Kidney (tissue), 14 donors: ENCODE measurements around the gene PLEKHS1. TPM values are rescaled to one million over a fixed set of nuclear protein-coding genes. Genes with fewer than 3 reads are reported as not detected.

Source experiments
- DNase-seq, 5 donors: peaks; one replicate each; pipeline ENCODE4 v3.0.0-alpha.2; 2013 to 2020
- FAIRE-seq: peaks from 2 replicates; lab custom pipeline; 2012; peaks lifted over from hg19 to GRCh38; lab: Jason Lieb, UNC
- H3K27ac ChIP-seq, 2 donors: one replicate each; pipeline ENCODE4 v1.7.0; 2013; ENCODE audit warnings: low read depth in 2 of 2, low read length in 2 of 2, inconsistent platforms in 1 of 2
- H3K27me3 ChIP-seq: one replicate; pipeline ENCODE4 v1.7.1; 2013; ENCODE audit warnings: low read length, inconsistent platforms; ENCODE audit not compliant: control insufficient read depth, insufficient read depth
- H3K36me3 ChIP-seq, 3 donors: one replicate each; pipeline versions ENCODE4 v1.7.0 to v1.7.1; 2013; ENCODE audit warnings: low read length in 3 of 3, control low read depth in 1 of 3, inconsistent platforms in 1 of 3; ENCODE audit not compliant: insufficient read depth in 3 of 3, control insufficient read depth in 2 of 3
- H3K4me1 ChIP-seq, 3 donors: one replicate each; pipeline versions ENCODE4 v1.7.0 to v1.7.1; 2013; ENCODE audit warnings: low read length in 3 of 3, inconsistent platforms in 1 of 3, low read depth in 1 of 3; ENCODE audit not compliant: control insufficient read depth in 2 of 3, insufficient read depth in 2 of 3
- H3K4me3 ChIP-seq, 3 donors: one replicate each; pipeline versions ENCODE4 v1.7.0 to v1.8.1; 2013; ENCODE audit warnings: low read length in 3 of 3, control low read depth in 1 of 3, inconsistent platforms in 1 of 3
- H3K9ac ChIP-seq, 3 donors: one replicate each; pipeline versions ENCODE4 v1.7.0 to v1.7.1; 2013; ENCODE audit warnings: low read length in 3 of 3, control low read depth in 1 of 3, inconsistent platforms in 1 of 3
- H3K9me3 ChIP-seq, 3 donors: one replicate each; pipeline versions ENCODE4 v1.7.0 to v1.7.1; 2013; ENCODE audit warnings: low read length in 3 of 3, control low read depth in 1 of 3, inconsistent platforms in 1 of 3; ENCODE audit not compliant: control insufficient read depth in 2 of 3, insufficient read depth in 1 of 3
- intact Hi-C: fragments of 100-400 bp; cut with DNase I; formaldehyde crosslinking; loops from one replicate; pipeline ENCODE4 v1.11.1; 2022
- polyA plus RNA-seq: library from polyadenylated mRNA; stranded (reverse); fragments of 350-450 nt; fragmentation: Illumina TruSeq; extraction: RNeasy Lipid Tissue Mini Kit (QIAGEN cat#74804); gene quantifications from one replicate; pipeline ENCODE4 v1.2.3, GENCODE V29; 2014; ENCODE audit warnings: low read depth, low replicate concordance; ENCODE audit not compliant: insufficient read depth
- total RNA-seq: library from RNA; stranded (reverse); fragmentation: NEBNext Ultra II Directional; extraction: Animal tissue kit (Norgen Biotek cat#: 25700); gene quantifications from one replicate; pipeline ENCODE4 v1.2.1, GENCODE V29; 2021
- TF ChIP-seq, protein P1 (sequence below): IDR thresholded peaks from 3 replicates; pipeline ENCODE4 v1.5.1; 2012; ENCODE audit warnings: mild to moderate bottlenecking, moderate library complexity, borderline replicate concordance; ENCODE audit not compliant: insufficient read depth; ENCODE audit errors: extremely low read depth
- donor health status: control.
- donor health status: control.
- donor health status: control.
- donor health status: control.
- donor health status: control.
- donor health status: DM: yes; HTN: yes; CAD: no.
- donor health status: Normal renal cell carcinoma (clear cell type).

The PLEKHS1 gene
- total and polyA plus RNA-seq, 2 donors from 2014 or later = 0.17 to 0.41 TPM

DNA sequence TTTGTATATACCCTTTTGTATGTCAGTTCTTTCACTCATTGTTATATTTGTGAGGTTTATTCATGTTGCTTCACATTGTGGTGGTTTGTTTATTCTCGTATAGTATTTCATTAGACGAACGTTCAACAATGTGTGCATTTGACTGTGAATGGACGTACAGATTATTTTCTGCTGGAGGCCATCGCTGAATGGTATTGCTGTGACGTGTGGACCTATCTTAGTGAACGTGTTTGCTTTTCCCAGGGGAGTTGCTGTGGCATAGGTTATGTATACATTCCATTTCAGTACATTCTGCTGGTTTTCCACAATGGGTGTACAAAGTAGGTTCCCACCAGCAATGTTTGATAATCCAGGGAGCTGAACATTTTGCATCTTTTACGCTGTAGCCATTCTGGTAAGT, 31.1 kb upstream of the PLEKHS1 start:
- peaks cover 0 to 23% (median 9%) of the 10 kb centered on the region in 3 donors for H3K36me3 ChIP-seq
- FAIRE-seq = no peak
- TF ChIP-seq, protein P1, sequence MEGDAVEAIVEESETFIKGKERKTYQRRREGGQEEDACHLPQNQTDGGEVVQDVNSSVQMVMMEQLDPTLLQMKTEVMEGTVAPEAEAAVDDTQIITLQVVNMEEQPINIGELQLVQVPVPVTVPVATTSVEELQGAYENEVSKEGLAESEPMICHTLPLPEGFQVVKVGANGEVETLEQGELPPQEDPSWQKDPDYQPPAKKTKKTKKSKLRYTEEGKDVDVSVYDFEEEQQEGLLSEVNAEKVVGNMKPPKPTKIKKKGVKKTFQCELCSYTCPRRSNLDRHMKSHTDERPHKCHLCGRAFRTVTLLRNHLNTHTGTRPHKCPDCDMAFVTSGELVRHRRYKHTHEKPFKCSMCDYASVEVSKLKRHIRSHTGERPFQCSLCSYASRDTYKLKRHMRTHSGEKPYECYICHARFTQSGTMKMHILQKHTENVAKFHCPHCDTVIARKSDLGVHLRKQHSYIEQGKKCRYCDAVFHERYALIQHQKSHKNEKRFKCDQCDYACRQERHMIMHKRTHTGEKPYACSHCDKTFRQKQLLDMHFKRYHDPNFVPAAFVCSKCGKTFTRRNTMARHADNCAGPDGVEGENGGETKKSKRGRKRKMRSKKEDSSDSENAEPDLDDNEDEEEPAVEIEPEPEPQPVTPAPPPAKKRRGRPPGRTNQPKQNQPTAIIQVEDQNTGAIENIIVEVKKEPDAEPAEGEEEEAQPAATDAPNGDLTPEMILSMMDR = no peak

DNA sequence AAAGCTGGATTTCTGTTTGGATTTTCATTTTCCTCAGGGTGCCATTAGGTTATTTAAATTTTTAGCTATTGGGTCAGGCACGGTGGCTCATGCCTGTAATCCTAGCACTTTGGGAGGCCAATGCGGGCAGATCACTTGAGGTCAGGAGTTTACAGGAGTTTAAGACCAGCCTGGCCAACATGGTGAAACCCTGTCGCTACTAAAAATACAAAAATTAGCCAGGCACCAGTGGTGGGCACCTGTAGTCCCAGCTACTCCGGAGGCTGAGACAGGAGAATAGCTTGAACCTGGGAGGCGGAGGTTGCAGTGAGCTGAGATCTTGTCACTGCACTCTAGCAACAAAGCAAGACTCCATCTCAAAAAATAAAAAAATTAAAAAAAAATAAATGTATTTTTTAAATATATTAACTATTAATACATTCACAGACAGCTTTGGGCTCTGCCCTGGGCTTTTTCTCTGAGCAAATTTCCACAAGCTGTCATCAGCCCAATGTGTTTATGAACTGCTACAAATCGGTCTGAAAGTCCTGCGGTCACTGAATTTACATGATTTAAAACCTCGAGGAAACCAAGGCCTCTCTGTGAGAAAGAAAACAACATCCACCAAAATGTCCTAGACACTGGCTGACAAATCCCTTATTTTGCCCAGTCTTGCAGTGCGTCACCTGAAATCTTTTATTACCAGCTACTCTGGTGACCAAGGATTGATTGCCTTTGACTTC, 19.2 kb upstream of the PLEKHS1 start:
- Histone ChIP-seq H3K27me3 (no peaks in the 10 kb centered on the region), H3K36me3 (peaks cover 4 to 18% (median 4%) of the 10 kb centered on the region in 3 donors), H3K9ac (no peak overlapping the region), H3K4me1 (peaks cover 0 to 4% (median 0%) of the 10 kb centered on the region in 3 donors), H3K27ac (no peak overlapping the region), H3K9me3 (no peaks in the 10 kb centered on the region), H3K4me3 (no peak overlapping the region)
- DNase-seq (no peak), FAIRE-seq (no peak)
- intact Hi-C loops = no loop called here
- TF ChIP-seq, protein P1 = no peak

More for the DNA sequence above, 31.1 kb upstream of the PLEKHS1 start:
- Histone ChIP-seq H3K9ac (no peak overlapping the region), H3K27me3 (no peaks in the 10 kb centered on the region), H3K27ac (no peak overlapping the region), H3K9me3 (no peaks in the 10 kb centered on the region), H3K4me1 (no peaks in the 10 kb centered on the region), H3K4me3 (no peak overlapping the region)
- DNase-seq = no peak
- intact Hi-C loops = no loop called here

DNA sequence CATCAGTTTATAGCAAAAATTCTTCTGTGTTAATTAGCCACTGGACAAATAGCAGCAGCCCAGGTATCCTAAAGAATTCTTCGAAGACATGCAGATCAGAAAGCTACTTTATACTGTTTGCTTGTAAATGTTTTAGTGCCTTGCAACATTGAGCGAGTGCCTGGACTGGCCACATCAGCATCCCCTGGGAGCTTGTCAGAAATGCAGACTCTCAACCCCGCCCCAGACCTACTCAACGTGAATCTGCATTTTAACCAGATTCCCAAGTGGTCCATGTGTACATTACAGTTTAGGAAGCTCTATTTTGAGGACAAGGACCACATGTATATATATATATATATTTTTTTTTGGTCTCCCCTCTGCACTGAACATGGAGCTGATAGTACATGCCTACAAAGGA, 18.5 kb upstream of the PLEKHS1 start:
- FAIRE-seq (no peak), DNase-seq (no peak)
- H3K27me3 ChIP-seq = no peaks in the 10 kb centered on the region
- H3K4me1 ChIP-seq = peaks cover 0 to 4% (median 0%) of the 10 kb centered on the region in 3 donors
- intact Hi-C loops = no loop called here
- TF ChIP-seq, protein P1 = no peak
- no peak overlapping the region for H3K9ac ChIP-seq
- no peak overlapping the region for H3K27ac ChIP-seq
- H3K36me3 ChIP-seq = peaks cover 2 to 18% (median 4%) of the 10 kb centered on the region in 3 donors
- no peaks in the 10 kb centered on the region for H3K9me3 ChIP-seq
- H3K4me3 ChIP-seq = no peak overlapping the region
